Measurements from ENCODE around the gene IGF1.

The IGF1 gene

DNA sequence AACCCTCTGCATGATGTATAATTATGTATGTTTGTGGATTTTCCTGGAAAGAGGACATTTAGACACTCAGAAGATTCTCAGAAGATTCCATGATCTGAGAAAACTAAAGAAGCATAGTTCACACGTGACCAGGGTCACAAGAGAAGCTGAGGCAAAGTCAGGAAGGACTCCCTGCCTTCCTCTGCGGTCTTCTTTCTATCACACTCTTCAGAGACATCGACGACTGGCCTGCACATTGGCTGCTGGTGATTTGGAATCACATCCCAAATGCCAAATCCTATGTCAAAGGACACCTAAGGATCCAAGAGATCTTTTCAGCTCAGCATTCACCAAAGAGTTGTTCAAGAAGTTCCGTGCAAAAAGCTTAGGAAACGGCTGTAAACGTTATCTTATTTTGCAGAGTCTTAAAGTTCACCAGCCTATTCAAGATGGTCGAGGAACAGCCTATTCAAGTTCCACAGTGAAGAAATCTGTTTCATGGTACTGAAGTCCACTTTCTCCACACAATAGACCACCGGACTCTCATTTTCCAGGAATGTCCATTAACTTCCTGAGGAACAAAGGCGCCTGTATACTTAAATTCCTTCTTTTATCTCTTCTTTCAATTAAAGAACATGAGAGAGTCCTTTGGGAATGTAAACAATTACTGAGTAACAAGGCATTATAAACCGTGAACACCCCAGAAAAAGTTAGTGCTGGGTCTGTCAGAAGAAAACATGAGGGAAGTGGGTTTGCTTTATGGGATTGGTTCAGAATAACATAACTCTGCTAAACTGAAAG lies 42.1 kb downstream of the IGF1 start:
- Histone ChIP-seq H3K9ac (ENCODE audit: low read length) (no peak overlapping the region), H3K36me3 (ENCODE audit: control insufficient read depth, insufficient read depth, low read length, severe bottlenecking) (peaks cover 6% of the 10 kb centered on the region), H3K9me3 (ENCODE audit: control insufficient read depth, low read length) (no peaks in the 10 kb centered on the region), H3K4me3 (ENCODE audit: low read length) (no peak overlapping the region), H3K27me3 (replicated peaks; ENCODE audit: control insufficient read depth, insufficient read depth, low read length) (no peaks in the 10 kb centered on the region), H3K4me1 (ENCODE audit: control insufficient read depth, insufficient read depth, low read length) (peaks cover 14% of the 10 kb centered on the region)
- DNase-seq (ENCODE audit: low read depth): peak; percentile 6

DNA sequence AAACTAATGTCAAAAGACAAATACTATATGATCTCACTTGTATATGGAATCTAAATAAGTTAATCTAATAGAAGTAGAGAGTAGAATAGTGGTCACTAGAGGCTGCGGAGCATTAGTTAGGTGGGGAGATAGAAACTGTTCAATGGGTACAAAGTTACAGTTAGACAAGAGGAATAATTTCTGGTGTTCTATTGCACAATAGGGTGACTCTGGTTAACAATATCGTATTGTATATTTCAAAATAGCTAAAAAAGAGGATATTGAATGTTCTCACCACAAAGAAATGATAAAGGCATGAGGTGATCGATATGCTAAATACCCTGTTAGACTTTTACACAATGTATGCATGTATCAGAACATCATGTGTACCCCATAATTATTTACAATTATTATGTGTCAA lies 42.9 kb downstream of the IGF1 start:
- DNase-seq (ENCODE audit: low read depth): no peak
- peaks cover 19% of the 10 kb centered on the region for H3K4me1 ChIP-seq (ENCODE audit: control insufficient read depth, insufficient read depth, low read length)
- H3K4me3 ChIP-seq (ENCODE audit: low read length): no peak overlapping the region
- H3K9me3 ChIP-seq (ENCODE audit: control insufficient read depth, low read length): no peaks in the 10 kb centered on the region
- H3K27me3 ChIP-seq (replicated peaks; ENCODE audit: control insufficient read depth, insufficient read depth, low read length): no peaks in the 10 kb centered on the region
- peaks cover 6% of the 10 kb centered on the region for H3K36me3 ChIP-seq (ENCODE audit: control insufficient read depth, insufficient read depth, low read length, severe bottlenecking)
- H3K9ac ChIP-seq (ENCODE audit: low read length): no peak overlapping the region

DNA sequence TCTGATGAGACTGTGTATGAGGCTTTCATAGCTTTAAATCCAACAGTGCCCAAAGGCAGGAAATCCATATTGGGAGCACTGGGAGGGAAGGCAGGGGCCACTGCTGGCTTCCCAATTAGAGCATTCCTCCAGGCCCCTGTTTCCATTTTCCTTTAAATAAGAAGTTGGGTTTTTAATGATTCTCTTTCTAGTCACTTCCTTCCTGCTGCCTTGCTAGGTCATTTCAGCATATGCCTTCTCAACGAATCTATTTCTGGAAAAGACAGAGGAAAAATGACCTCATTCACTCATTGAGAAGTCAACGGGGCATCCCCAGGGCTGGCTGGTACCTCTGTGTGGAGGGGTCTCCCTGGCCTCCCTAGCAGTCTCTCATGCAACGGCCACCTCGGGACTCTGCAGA lies 43.5 kb downstream of the IGF1 start:
- Histone ChIP-seq H3K9ac (ENCODE audit: low read length) (no peak overlapping the region), H3K4me3 (ENCODE audit: low read length) (no peak overlapping the region), H3K36me3 (ENCODE audit: control insufficient read depth, insufficient read depth, low read length, severe bottlenecking) (peaks cover 6% of the 10 kb centered on the region), H3K27me3 (replicated peaks; ENCODE audit: control insufficient read depth, insufficient read depth, low read length) (no peaks in the 10 kb centered on the region), H3K9me3 (ENCODE audit: control insufficient read depth, low read length) (no peaks in the 10 kb centered on the region), H3K4me1 (ENCODE audit: control insufficient read depth, insufficient read depth, low read length) (peaks cover 25% of the 10 kb centered on the region)
- no peak for DNase-seq (ENCODE audit: low read depth)

DNA sequence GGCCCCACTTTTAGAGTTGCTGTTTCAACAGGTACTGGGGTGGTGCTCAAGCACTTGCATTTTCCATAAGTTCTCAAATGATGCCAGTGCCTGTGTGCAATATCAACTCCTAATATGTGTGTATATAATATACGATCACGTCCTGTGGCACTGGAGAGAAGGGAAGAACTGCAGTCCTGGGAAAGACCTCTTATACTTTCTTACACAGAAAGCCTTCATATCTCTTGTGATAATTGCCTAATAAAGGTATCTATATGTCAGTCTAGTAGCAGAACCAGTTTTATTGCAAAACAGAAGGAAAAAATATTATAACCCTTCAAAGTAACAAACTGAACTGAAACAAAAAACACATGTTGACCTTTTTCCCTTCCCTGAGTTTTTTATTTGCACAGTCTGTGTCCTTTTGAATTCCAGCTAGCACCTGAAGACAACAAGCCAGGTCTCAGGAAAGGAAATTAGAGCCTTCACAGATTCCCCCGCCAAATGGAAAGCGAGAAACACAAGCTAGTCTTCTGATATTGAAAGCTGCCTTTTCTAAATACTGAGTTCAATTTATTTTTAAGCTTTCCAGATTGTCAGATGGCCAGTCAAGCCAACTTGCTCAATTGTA lies 44.4 kb downstream of the IGF1 start:
- no peak overlapping the region for H3K9ac ChIP-seq (ENCODE audit: low read length)
- H3K4me1 ChIP-seq (ENCODE audit: control insufficient read depth, insufficient read depth, low read length): peaks cover 27% of the 10 kb centered on the region
- H3K4me3 ChIP-seq (ENCODE audit: low read length): no peak overlapping the region
- H3K9me3 ChIP-seq (ENCODE audit: control insufficient read depth, low read length): no peaks in the 10 kb centered on the region
- DNase-seq (ENCODE audit: low read depth): no peak
- peaks cover 6% of the 10 kb centered on the region for H3K36me3 ChIP-seq (ENCODE audit: control insufficient read depth, insufficient read depth, low read length, severe bottlenecking)
- H3K27me3 ChIP-seq (replicated peaks; ENCODE audit: control insufficient read depth, insufficient read depth, low read length): no peaks in the 10 kb centered on the region

DNA sequence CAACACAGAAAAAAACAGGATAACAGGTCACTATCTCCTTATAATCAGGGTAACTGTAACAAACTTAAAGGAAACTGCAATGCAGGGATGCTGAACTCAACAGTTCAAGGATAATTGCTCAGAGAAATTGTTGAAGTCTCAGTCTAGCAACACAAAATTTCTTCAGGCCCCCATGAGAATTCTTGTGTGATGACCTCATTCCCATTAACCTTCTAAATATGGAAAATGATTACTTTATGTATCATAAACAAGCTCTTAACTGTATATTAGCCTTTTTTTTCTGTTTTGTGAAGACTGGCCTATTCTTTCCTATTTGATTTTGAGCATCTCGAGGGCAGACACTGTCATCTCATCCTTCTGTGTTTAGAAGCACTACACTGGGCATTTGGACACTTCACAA lies 47.1 kb downstream of the IGF1 start:
- H3K9me3 ChIP-seq (ENCODE audit: control insufficient read depth, low read length): no peaks in the 10 kb centered on the region
- DNase-seq (ENCODE audit: low read depth): peak; percentile 15
- H3K36me3 ChIP-seq (ENCODE audit: control insufficient read depth, insufficient read depth, low read length, severe bottlenecking): peaks cover 6% of the 10 kb centered on the region
- no peaks in the 10 kb centered on the region for H3K27me3 ChIP-seq (replicated peaks; ENCODE audit: control insufficient read depth, insufficient read depth, low read length)
- H3K4me3 ChIP-seq (ENCODE audit: low read length): no peak overlapping the region
- H3K4me1 ChIP-seq (ENCODE audit: control insufficient read depth, insufficient read depth, low read length): peaks cover 39% of the 10 kb centered on the region
- H3K9ac ChIP-seq (ENCODE audit: low read length): no peak overlapping the region

DNA sequence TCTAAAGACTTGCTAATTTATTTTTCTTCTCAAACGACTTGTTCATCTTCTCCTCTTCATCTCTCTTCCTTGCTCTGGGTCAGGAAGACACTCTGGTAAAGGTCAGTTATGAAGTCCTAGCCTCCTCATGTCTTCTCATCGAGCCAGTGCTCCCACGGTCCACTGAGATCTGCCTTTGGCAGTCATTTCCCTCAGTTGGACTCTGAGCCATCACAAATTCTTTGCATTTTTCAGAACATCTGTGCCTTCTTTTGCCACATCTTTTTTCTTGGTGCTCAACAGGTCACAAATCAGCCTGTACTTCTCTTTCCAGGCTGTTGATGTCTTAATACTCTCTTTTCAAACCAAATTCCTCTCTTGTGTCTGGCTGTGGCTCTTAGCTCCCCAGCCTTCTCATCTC lies 49.7 kb downstream of the IGF1 start:
- DNase-seq (ENCODE audit: low read depth): peak; percentile 15
- Histone ChIP-seq H3K9ac (ENCODE audit: low read length) (no peak overlapping the region), H3K36me3 (ENCODE audit: control insufficient read depth, insufficient read depth, low read length, severe bottlenecking) (no peaks in the 10 kb centered on the region), H3K4me3 (ENCODE audit: low read length) (no peak overlapping the region), H3K27me3 (replicated peaks; ENCODE audit: control insufficient read depth, insufficient read depth, low read length) (no peaks in the 10 kb centered on the region), H3K4me1 (ENCODE audit: control insufficient read depth, insufficient read depth, low read length) (peaks cover 62% of the 10 kb centered on the region), H3K9me3 (ENCODE audit: control insufficient read depth, low read length) (no peaks in the 10 kb centered on the region)

DNA sequence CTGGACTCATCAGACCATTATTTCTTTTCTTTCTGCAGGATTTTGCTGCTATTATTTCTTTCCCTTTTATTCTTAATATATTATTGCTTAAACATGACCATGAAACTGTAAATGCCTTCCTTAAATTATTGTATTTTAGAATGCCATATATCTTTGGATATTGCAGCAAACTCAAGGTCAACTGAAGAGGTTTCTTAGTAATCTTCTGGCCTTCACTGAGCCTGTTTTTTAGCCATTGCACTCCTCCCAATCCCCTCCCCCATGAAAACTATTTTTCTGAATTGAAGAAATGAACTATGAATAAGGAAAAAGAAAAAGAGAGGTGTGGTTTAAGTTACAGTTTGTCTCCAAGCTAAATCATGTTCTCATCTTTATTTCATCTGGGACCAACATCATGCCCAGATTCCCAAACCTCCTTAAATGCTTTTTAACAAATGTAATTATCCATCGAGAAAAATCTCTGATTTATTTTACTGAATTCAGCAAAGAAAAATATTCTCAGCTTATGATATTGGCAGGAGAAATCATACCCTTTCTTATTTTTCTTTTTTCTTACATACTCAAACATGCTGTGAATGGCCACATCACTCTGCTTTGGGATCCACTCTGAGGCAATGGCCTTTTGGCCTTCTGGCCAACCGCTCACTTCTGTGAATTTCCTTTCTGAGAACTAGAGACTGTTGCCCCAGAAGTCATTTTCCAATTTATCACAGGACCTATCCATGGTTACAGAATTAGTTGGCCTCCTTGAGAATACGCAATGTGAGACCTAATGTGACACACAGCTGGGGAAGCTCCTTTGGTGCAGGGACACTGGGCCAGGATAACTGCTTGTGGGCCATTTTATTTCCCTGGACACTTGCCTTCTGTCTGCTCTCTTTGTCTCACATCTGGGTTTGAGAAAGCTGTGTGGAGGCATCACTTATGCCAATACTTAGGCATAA lies 50.9 kb downstream of the IGF1 start:
- no peak overlapping the region for H3K4me3 ChIP-seq (ENCODE audit: low read length)
- H3K9ac ChIP-seq (ENCODE audit: low read length): peak overlapping the region; percentile 2
- H3K36me3 ChIP-seq (ENCODE audit: control insufficient read depth, insufficient read depth, low read length, severe bottlenecking): no peaks in the 10 kb centered on the region
- no peaks in the 10 kb centered on the region for H3K9me3 ChIP-seq (ENCODE audit: control insufficient read depth, low read length)
- H3K27me3 ChIP-seq (replicated peaks; ENCODE audit: control insufficient read depth, insufficient read depth, low read length): no peaks in the 10 kb centered on the region
- no peak for DNase-seq (ENCODE audit: low read depth)
- peaks cover 74% of the 10 kb centered on the region for H3K4me1 ChIP-seq (ENCODE audit: control insufficient read depth, insufficient read depth, low read length)

DNA sequence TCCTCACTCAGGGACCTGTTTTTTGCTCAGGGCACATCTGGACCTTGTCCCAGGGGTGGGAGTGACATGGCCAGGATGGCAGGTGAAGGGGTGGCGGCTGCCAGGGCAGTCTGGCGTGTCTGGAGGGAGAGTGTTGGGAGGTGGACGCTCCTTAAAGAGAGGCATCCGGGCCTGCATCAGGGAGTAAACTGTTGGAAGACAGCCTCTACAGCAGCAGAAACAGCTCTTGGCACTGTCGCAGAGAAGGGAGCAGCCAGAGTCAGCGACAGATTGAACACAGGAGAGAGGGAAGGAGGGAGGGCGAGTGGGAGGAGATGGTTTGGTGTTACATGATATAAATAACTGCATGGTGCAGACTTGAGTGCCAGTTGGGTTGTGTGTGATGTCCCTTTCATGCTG lies 52.8 kb downstream of the IGF1 start:
- no peaks in the 10 kb centered on the region for H3K27me3 ChIP-seq (replicated peaks; ENCODE audit: control insufficient read depth, insufficient read depth, low read length)
- H3K36me3 ChIP-seq (ENCODE audit: control insufficient read depth, insufficient read depth, low read length, severe bottlenecking): no peaks in the 10 kb centered on the region
- no peak for DNase-seq (ENCODE audit: low read depth)
- H3K9ac ChIP-seq (ENCODE audit: low read length): peak overlapping the region; percentile 59
- H3K9me3 ChIP-seq (ENCODE audit: control insufficient read depth, low read length): no peaks in the 10 kb centered on the region
- peak overlapping the region; percentile 29 for H3K4me3 ChIP-seq (ENCODE audit: low read length)
- H3K4me1 ChIP-seq (ENCODE audit: control insufficient read depth, insufficient read depth, low read length): peaks cover 63% of the 10 kb centered on the region

DNA sequence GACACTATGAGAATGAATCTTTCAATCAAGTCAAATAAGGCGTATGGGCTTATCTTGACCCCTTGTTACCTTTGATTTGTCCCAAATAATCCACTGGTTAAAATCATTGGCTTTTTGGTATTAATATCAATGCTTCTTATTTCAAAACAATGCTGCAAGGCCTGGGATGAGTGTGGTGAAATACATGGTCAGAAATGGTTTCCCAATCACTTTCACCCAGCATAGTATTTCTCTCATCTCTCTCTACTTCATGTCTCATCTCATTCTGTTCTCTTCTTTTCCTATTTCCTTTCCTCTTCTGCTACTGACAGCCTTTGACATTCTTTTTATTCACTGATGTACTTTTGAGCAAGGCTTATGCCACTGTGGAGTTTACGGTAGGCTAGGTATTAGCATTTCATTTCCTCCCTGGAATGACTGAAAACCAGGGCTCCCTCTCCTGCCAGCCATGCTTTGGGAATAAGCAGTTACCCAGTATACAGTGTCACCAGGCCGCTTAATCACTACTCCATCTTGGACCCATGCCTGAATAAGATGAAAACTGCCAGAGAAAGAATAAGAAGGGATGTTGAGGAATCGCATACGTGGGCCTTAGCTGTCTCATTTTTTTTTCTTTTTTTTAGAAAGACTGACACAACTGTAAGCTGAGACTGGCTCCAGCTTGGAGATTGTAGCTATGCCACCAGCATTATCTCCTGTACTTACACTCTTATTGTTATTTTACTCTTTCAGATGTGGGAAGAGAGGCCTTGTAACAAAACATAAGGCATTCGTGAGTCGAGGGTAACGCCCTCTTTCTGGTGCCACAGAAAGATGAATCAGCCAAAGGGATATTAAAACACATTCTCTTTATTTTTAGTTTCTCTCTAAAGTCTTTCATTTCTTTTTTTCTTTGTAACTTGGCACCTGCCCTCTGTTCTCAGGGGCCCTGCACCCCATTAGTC lies 53.5 kb downstream of the IGF1 start:
- peak; percentile 55 for DNase-seq (ENCODE audit: low read depth)
- Histone ChIP-seq H3K9ac (ENCODE audit: low read length) (peak overlapping the region; percentile 59), H3K9me3 (ENCODE audit: control insufficient read depth, low read length) (no peaks in the 10 kb centered on the region), H3K4me3 (ENCODE audit: low read length) (peak overlapping the region; percentile 29), H3K4me1 (ENCODE audit: control insufficient read depth, insufficient read depth, low read length) (peaks cover 57% of the 10 kb centered on the region), H3K36me3 (ENCODE audit: control insufficient read depth, insufficient read depth, low read length, severe bottlenecking) (no peaks in the 10 kb centered on the region), H3K27me3 (replicated peaks; ENCODE audit: control insufficient read depth, insufficient read depth, low read length) (no peaks in the 10 kb centered on the region)

DNA sequence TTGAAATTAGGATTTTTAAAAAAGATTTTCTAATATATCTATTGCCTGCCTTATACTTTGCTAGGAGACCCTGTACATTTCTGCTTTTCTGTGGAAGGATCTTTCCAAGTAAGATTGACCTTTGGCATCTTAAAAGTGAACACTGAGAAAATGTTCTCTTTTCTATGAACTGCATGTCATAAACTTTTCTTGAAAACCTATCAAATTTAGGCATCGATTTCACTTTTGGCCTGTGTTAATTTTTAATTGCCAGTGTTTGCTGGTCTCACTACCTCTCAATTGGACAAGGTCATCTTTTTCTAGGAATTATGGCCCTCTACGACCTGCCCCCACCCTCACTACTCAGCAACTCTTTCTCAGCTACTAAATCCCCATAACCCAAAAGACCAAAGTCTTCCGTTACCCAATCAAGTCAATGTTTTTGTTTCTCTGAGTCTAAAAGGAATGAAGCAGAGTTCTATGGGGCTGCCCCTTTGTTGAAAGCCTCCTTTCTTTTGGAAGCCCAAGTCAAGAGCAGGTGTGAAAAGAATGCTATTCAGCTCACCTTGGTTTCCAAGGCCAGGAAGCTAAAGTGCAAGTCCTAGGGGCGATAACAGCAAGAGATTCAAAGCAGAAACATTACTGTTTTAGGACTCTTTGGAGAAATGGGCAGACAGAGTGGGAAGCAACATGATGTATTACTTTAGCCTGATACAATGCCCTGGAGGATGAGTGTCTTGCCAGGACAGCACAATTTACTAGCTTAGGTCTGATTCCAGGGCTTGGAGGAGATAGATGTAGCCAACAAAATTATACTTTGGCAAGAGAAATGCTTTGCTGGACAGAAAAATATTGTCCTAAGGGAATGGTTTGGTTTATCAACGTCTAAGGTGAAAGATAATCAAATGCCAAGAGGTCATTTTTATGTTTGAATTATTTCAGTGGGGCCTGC lies 55.0 kb downstream of the IGF1 start:
- Histone ChIP-seq H3K9me3 (ENCODE audit: control insufficient read depth, low read length) (no peaks in the 10 kb centered on the region), H3K27me3 (replicated peaks; ENCODE audit: control insufficient read depth, insufficient read depth, low read length) (no peaks in the 10 kb centered on the region), H3K4me3 (ENCODE audit: low read length) (no peak overlapping the region), H3K9ac (ENCODE audit: low read length) (peak overlapping the region; percentile 24), H3K36me3 (ENCODE audit: control insufficient read depth, insufficient read depth, low read length, severe bottlenecking) (no peaks in the 10 kb centered on the region), H3K4me1 (ENCODE audit: control insufficient read depth, insufficient read depth, low read length) (peaks cover 55% of the 10 kb centered on the region)
- no peak for DNase-seq (ENCODE audit: low read depth)

Data from adipocyte (in vitro differentiated cells).